GM21526 (cell line): ENCODE measurements around the gene BEST2.
"Not testable (repeated sequence)": the region's sequence is repeated elsewhere in the genome, so short reads cannot be mapped to it uniquely, and the experiment has no call there.

Source experiments
- ATAC-seq: cut with Tn5 transposase; IDR thresholded peaks from one replicate; pipeline ENCODE4 v1.9.1; 2021; ENCODE audit warnings: moderate library complexity; ENCODE audit not compliant: unreplicated experiment, low FRiP score

The BEST2 gene

GRCh38 chr19:12751635-12752034 is at the start of gene BEST2:
Gene BEST2, plus strand, starts transcription at chr19:12751791. Its CDS starts 802 bp downstream, at chr19:12752593.
- no peak for ATAC-seq

GRCh38 chr19:12703046-12703445 is 48.5 kb upstream of the BEST2 start:
- ATAC-seq = no peak

GRCh38 chr19:12705169-12705568 is 46.4 kb upstream of the BEST2 start:
- ATAC-seq = no peak

- no peak for ATAC-seq
Observed at GRCh38 chr19:12705654-12706331, 45.8 kb upstream of the BEST2 start.

- ATAC-seq = no peak
Observed at GRCh38 chr19:12706332-12706718, 45.3 kb upstream of the BEST2 start.

GRCh38 chr19:12708641-12709040 is 43.0 kb upstream of the BEST2 start:
- no peak for ATAC-seq

GRCh38 chr19:12711187-12711586 is 40.4 kb upstream of the BEST2 start:
- no peak for ATAC-seq

- not testable (repeated sequence) for ATAC-seq
Observed at GRCh38 chr19:12712077-12712476, 39.5 kb upstream of the BEST2 start.

- ATAC-seq = not testable (repeated sequence)
Observed at GRCh38 chr19:12713304-12713703, 38.3 kb upstream of the BEST2 start.

GRCh38 chr19:12715102-12715501 is 36.5 kb upstream of the BEST2 start:
- no peak for ATAC-seq

- no peak for ATAC-seq
Observed at GRCh38 chr19:12715929-12716328, 35.7 kb upstream of the BEST2 start.

GRCh38 chr19:12720296-12720695 is 31.3 kb upstream of the BEST2 start:
- no peak for ATAC-seq

GRCh38 chr19:12720851-12721655 is 30.5 kb upstream of the BEST2 start:
- no peak for ATAC-seq

- peak; percentile 15 for ATAC-seq
Observed at GRCh38 chr19:12721656-12722565, 29.7 kb upstream of the BEST2 start.

- peak; percentile 61 for ATAC-seq
Observed at GRCh38 chr19:12722566-12723380, 28.8 kb upstream of the BEST2 start.

- no peak for ATAC-seq
Observed at GRCh38 chr19:12723381-12723640, 28.3 kb upstream of the BEST2 start.

GRCh38 chr19:12723641-12724426 is 27.8 kb upstream of the BEST2 start, which contains the start of gene TNPO2:
Gene TNPO2, minus strand, starts transcription at chr19:12723932. Its CDS starts 2,955 bp downstream, at chr19:12720977.
- ATAC-seq = peak; percentile 32

GRCh38 chr19:12725612-12726011 is 26.0 kb upstream of the BEST2 start:
- not testable (repeated sequence) for ATAC-seq

- no peak for ATAC-seq
Observed at GRCh38 chr19:12726988-12727316, 24.6 kb upstream of the BEST2 start.
